GM23338 (cell line): ENCODE data around the gene TMEM138. TPM values are rescaled to one million over a fixed set of nuclear protein-coding genes. Genes with fewer than 3 reads are reported as not detected.

ENCODE experiments used
- ATAC-seq: fragments of 200-7000 bp; cut with Tn5 transposase; 3 replicates; pipeline ENCODE4 v1.9.1; 2020
- DNase-seq: peaks from one replicate; pipeline ENCODE4 v3.0.0-alpha.2; 2015; ENCODE audit warnings: low spot score
- H2AFZ ChIP-seq: fragments of 200-600 bp; sonication (generic); 2 replicates; pipeline ENCODE4 v1.8.0; 2016; ENCODE audit warnings: antibody characterized with exemption, mild to moderate bottlenecking, moderate library complexity
- H3F3A ChIP-seq: fragments of 200-600 bp; sonication (generic); replicated peaks from 2 replicates; pipeline ENCODE4 v1.8.0; 2017; ENCODE audit warnings: antibody characterized with exemption, mixed run types, low read depth
- H3K27ac ChIP-seq: fragments of 200-600 bp; sonication (generic); 2 replicates; pipeline ENCODE4 v1.6.1; 2016; ENCODE audit warnings: low read depth
- H3K27me3 ChIP-seq: fragments of 200-600 bp; sonication (generic); 2 replicates; pipeline ENCODE4 v1.8.0; 2016; ENCODE audit warnings: mild to moderate bottlenecking, mixed run types, moderate library complexity; ENCODE audit not compliant: insufficient read depth
- H3K36me3 ChIP-seq: fragments of 200-600 bp; sonication (generic); 2 replicates; pipeline ENCODE4 v1.8.0; 2016; ENCODE audit warnings: mild to moderate bottlenecking; ENCODE audit not compliant: insufficient read depth
- H3K4me1 ChIP-seq: fragments of 200-600 bp; sonication (generic); 2 replicates; pipeline ENCODE4 v1.8.0; 2016; ENCODE audit warnings: mild to moderate bottlenecking, moderate library complexity; ENCODE audit not compliant: insufficient read depth
- H3K4me2 ChIP-seq: fragments of 200-600 bp; sonication (generic); 2 replicates; pipeline ENCODE4 v1.7.1; 2017; ENCODE audit warnings: mixed run types
- H3K4me3 ChIP-seq: fragments of 200-600 bp; sonication (generic); 2 replicates; pipeline ENCODE4 v1.6.1; 2016; ENCODE audit warnings: mixed run types
- H3K79me2 ChIP-seq: fragments of 200-600 bp; sonication (generic); replicated peaks from 2 replicates; pipeline ENCODE4 v1.8.0; 2017; ENCODE audit warnings: mild to moderate bottlenecking; ENCODE audit not compliant: insufficient read depth
- H3K9me2 ChIP-seq: fragments of 200-600 bp; sonication (generic); 2 replicates; pipeline ENCODE4 v1.8.0; 2017; ENCODE audit not compliant: insufficient read depth
- H4K20me1 ChIP-seq: fragments of 200-600 bp; sonication (generic); replicated peaks from 2 replicates; pipeline ENCODE4 v1.8.0; 2017; ENCODE audit warnings: mild to moderate bottlenecking; ENCODE audit not compliant: insufficient read depth
- H3K27ac Mint-ChIP-seq: 2 replicates; pipeline ENCODE4 v1.8.0; 2020; ENCODE audit warnings: inconsistent platforms, mild to moderate bottlenecking, moderate library complexity, mixed read lengths
- H3K27me3 Mint-ChIP-seq: 3 replicates; pipeline ENCODE4 v1.8.0; 2022; ENCODE audit warnings: low read depth, mild to moderate bottlenecking, moderate library complexity, mixed read lengths, inconsistent platforms; ENCODE audit not compliant: insufficient read depth, poor library complexity
- H3K36me3 Mint-ChIP-seq: 3 replicates; pipeline ENCODE4 v1.8.0; 2021; ENCODE audit warnings: low read depth, mild to moderate bottlenecking, inconsistent platforms, moderate library complexity, mixed read lengths
- H3K4me1 Mint-ChIP-seq: 3 replicates; pipeline ENCODE4 v1.8.0; 2020; ENCODE audit warnings: mild to moderate bottlenecking, inconsistent platforms, mixed read lengths
- H3K4me3 Mint-ChIP-seq: 3 replicates; pipeline ENCODE4 v1.8.0; 2021; ENCODE audit warnings: moderate library complexity, mild to moderate bottlenecking, inconsistent platforms, mixed read lengths
- H3K9me3 Mint-ChIP-seq: 3 replicates; pipeline ENCODE4 v1.8.0; 2020; ENCODE audit warnings: moderate library complexity, mild to moderate bottlenecking, inconsistent platforms, mixed read lengths
- CREB1 ChIP-seq: fragments of 250-450 bp; sonication (Bioruptor Pico); IDR thresholded peaks from 2 replicates; pipeline ENCODE4 v1.5.0; 2020; ENCODE audit warnings: low read depth, mild to moderate bottlenecking, moderate library complexity
- NANOG ChIP-seq: IDR thresholded peaks from 2 replicates; pipeline ENCODE4 v1.6.1; 2016; ENCODE audit warnings: antibody characterized with exemption, borderline replicate concordance
- ZNF114 ChIP-seq: fragments of 250-450 bp; sonication (Bioruptor Pico); IDR thresholded peaks from 2 replicates; pipeline ENCODE4 v1.5.0; 2020; ENCODE audit warnings: mild to moderate bottlenecking, moderate library complexity
- polyA plus RNA-seq: library from polyadenylated mRNA; unstranded; fragments of >200 nt; fragmentation: Nextera tagmentation; extraction: Ambion mirVana; gene quantifications from 2 replicates; pipeline ENCODE4 v1.2.1, GENCODE V29; 2016
- total RNA-seq: library from RNA; depleted of rRNA; stranded (reverse); fragments of >200 nt; shearing (Covaris generic); gene quantifications from 2 replicates; pipeline ENCODE4 v1.2.3, GENCODE V29; 2014
- TF ChIP-seq, protein P1 (sequence below): IDR thresholded peaks from one replicate; pipeline ENCODE4 v1.6.1; 2018; ENCODE audit warnings: antibody characterized with exemption; ENCODE audit not compliant: unreplicated experiment
- TF ChIP-seq, protein P2 (sequence below), 2 experiments: fragments of 200-600 bp in 1 of 2; sonication (generic) in 1 of 2; conservative IDR thresholded peaks; 2 replicates each; pipeline versions ENCODE4 v1.5.1 to v1.6.1; 2016 to 2017; ENCODE audit warnings: antibody characterized with exemption in 2 of 2, low read depth in 2 of 2, mild to moderate bottlenecking in 2 of 2, moderate library complexity in 1 of 2
- TF ChIP-seq, protein P3 (sequence below): IDR thresholded peaks from 2 replicates; pipeline ENCODE4 v1.6.1; 2016; ENCODE audit warnings: antibody characterized with exemption

The TMEM138 gene
- total and polyA plus RNA-seq, 2 experiments from 2014 or later, result 30.2 to 32.1 TPM

DNA sequence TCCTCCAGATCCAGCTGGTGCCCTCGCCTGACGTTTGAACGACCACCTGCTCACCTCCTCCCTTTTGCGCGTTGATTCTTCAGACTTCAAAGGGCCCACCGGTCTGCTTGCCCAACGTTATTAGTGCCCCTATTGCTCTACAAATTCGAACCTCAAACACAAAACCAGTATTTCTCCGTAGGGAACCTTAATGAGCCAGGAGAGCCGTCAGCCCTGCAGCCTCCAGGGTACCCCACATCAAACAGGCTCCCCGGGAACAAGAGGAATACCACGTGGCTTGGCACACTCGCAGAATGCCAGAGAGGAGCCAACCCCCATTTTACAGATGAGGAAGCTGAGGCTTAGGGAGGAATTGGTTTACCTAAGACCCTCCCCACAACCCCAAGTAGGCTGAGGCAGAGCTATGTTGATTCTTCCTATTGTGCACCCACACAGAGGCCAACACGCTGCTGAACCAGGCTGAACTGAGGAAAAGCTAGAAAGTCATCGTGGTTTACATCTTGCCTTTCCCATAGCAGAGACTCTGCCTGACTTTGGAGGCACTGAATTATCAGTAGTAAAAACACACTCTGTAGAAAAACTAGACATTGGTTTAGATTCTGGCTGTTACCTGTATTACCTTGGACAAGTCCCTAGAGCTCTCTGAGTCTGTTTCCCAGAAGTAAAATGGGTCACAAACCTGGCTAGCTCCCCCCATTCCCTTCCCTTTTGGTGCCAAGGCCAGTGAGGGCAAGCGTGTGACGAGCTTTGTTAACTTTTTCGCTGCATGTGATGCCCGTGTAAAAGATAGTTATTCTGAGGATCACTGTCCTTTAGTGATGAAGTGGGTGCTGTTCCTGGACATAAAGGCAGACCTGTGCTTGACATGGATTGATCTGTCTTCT, 28.4 kb upstream of the TMEM138 start (continued):
- TF ChIP-seq, protein P1, sequence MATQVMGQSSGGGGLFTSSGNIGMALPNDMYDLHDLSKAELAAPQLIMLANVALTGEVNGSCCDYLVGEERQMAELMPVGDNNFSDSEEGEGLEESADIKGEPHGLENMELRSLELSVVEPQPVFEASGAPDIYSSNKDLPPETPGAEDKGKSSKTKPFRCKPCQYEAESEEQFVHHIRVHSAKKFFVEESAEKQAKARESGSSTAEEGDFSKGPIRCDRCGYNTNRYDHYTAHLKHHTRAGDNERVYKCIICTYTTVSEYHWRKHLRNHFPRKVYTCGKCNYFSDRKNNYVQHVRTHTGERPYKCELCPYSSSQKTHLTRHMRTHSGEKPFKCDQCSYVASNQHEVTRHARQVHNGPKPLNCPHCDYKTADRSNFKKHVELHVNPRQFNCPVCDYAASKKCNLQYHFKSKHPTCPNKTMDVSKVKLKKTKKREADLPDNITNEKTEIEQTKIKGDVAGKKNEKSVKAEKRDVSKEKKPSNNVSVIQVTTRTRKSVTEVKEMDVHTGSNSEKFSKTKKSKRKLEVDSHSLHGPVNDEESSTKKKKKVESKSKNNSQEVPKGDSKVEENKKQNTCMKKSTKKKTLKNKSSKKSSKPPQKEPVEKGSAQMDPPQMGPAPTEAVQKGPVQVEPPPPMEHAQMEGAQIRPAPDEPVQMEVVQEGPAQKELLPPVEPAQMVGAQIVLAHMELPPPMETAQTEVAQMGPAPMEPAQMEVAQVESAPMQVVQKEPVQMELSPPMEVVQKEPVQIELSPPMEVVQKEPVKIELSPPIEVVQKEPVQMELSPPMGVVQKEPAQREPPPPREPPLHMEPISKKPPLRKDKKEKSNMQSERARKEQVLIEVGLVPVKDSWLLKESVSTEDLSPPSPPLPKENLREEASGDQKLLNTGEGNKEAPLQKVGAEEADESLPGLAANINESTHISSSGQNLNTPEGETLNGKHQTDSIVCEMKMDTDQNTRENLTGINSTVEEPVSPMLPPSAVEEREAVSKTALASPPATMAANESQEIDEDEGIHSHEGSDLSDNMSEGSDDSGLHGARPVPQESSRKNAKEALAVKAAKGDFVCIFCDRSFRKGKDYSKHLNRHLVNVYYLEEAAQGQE, result no peak
- TF ChIP-seq, protein P2, sequence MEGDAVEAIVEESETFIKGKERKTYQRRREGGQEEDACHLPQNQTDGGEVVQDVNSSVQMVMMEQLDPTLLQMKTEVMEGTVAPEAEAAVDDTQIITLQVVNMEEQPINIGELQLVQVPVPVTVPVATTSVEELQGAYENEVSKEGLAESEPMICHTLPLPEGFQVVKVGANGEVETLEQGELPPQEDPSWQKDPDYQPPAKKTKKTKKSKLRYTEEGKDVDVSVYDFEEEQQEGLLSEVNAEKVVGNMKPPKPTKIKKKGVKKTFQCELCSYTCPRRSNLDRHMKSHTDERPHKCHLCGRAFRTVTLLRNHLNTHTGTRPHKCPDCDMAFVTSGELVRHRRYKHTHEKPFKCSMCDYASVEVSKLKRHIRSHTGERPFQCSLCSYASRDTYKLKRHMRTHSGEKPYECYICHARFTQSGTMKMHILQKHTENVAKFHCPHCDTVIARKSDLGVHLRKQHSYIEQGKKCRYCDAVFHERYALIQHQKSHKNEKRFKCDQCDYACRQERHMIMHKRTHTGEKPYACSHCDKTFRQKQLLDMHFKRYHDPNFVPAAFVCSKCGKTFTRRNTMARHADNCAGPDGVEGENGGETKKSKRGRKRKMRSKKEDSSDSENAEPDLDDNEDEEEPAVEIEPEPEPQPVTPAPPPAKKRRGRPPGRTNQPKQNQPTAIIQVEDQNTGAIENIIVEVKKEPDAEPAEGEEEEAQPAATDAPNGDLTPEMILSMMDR (conservative IDR thresholded peaks at IDR 0.05; ENCODE audit: low read depth in 2 of 2), result no peak
- TF ChIP-seq, protein P3, sequence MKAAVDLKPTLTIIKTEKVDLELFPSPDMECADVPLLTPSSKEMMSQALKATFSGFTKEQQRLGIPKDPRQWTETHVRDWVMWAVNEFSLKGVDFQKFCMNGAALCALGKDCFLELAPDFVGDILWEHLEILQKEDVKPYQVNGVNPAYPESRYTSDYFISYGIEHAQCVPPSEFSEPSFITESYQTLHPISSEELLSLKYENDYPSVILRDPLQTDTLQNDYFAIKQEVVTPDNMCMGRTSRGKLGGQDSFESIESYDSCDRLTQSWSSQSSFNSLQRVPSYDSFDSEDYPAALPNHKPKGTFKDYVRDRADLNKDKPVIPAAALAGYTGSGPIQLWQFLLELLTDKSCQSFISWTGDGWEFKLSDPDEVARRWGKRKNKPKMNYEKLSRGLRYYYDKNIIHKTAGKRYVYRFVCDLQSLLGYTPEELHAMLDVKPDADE, result no peak
- TF ChIP-seq NANOG (no peak), ZNF114 (CRISPR knock-in tag) (no peak)

DNA sequence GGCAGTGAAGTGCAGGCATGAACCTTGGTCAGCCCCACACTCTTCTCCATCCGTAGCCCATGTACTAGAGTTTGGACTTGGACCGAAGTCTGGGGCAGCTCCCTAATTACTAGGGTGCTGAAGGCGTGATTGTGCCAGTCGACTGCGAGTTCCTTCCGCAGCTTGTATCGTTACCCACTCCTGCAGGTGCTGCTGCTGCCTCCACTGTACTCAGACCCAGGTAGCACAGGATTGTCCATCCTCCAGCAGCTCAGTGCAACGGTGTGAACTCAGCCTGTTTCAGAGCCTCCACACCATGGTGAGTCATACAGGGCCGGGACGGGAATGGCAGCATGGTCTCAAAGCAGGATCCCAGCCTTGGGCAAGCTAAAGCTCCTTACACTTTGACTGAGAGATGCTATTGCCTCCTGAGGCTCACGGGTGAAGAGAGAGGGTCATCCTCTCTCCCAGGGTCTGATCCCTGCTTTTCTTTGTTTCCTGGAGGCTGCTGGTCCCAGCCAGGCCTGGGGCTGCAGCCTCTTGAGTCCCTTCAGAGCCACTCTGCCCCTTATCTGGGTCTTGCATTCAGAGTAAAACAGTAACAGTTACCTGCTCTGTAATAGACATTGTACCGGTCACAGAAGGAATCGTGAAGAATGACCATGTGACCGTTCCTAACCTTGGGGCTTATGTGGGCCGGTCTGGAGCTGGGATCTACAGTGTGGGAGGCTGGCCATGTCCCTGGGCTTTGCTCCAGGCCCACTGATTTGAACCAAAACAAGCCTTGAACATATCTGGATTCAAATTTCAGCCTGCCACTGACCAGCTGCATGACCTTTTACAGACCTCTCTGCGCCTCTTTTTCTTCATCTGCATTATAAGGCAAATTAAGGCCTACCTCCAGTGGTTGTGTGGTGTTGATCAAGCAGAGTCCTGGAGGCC, 27.5 kb upstream of the TMEM138 start:
- Histone ChIP-seq H3K4me2 (peak overlapping the region; percentile 97), H3K4me1 (peaks cover 24% of the 10 kb centered on the region), H3F3A (peaks cover 39% of the 10 kb centered on the region), H2AFZ (no peak overlapping the region), H3K4me3 (no peak overlapping the region), H3K79me2 (peaks cover 32% of the 10 kb centered on the region), H4K20me1 (peaks cover 21% of the 10 kb centered on the region), H3K36me3 (peaks cover 5% of the 10 kb centered on the region), H3K27me3 (no peaks in the 10 kb centered on the region), H3K9me2 (no peaks in the 10 kb centered on the region), H3K27ac (no peak overlapping the region)
- no peaks in the 10 kb centered on the region for H3K9me3 Mint-ChIP-seq
- peak overlapping the region; percentile 98 for H3K4me3 Mint-ChIP-seq
- peak overlapping the region; percentile 65; the same call in 1 of the 2 replicates for H3K27ac Mint-ChIP-seq
- no peak for TF ChIP-seq CREB1 (CRISPR knock-in tag)
- TF ChIP-seq ZNF114 (CRISPR knock-in tag), result no peak
- ATAC-seq, result no peak
- no peak for DNase-seq
- H3K4me1 Mint-ChIP-seq, result peaks cover 39% of the 10 kb centered on the region
- H3K36me3 Mint-ChIP-seq, result peaks cover 26% of the 10 kb centered on the region
- peaks cover 19% of the 10 kb centered on the region for H3K27me3 Mint-ChIP-seq
